MM.1S (cell line): ENCODE measurements around the gene POC5.
A peak's percentile ranks its signal among the peaks of the same experiment; 100 is the strongest.

Experiments
- DNase-seq: peaks from one replicate; pipeline ENCODE4 v3.0.0-alpha.2; 2015
- H2AFZ ChIP-seq: fragments of 300-600 bp; sonication (generic); 2 replicates; pipeline ENCODE4 v1.6.0; 2016; ENCODE audit warnings: antibody characterized with exemption, low read length
- H3F3A ChIP-seq: fragments of 300-600 bp; sonication (generic); 2 replicates; pipeline ENCODE4 v1.6.1; 2016; ENCODE audit warnings: mild to moderate bottlenecking, antibody characterized with exemption, low read length, moderate library complexity, mixed read lengths; ENCODE audit not compliant: insufficient read depth
- H3K27ac ChIP-seq: fragments of 300-600 bp; sonication (generic); 2 replicates; pipeline ENCODE4 v1.5.1; 2016; ENCODE audit warnings: mild to moderate bottlenecking, low read length
- H3K27me3 ChIP-seq: fragments of 300-600 bp; sonication (generic); replicated peaks from 2 replicates; pipeline ENCODE4 v1.6.0; 2016; ENCODE audit warnings: low read length; ENCODE audit not compliant: insufficient read depth
- H3K36me3 ChIP-seq: fragments of 300-600 bp; sonication (generic); replicated peaks from 2 replicates; pipeline ENCODE4 v1.6.1; 2016; ENCODE audit warnings: mild to moderate bottlenecking, low read length, mixed read lengths; ENCODE audit not compliant: insufficient read depth
- H3K4me1 ChIP-seq: fragments of 300-600 bp; sonication (generic); 2 replicates; pipeline ENCODE4 v1.6.1; 2016; ENCODE audit warnings: low read length, mixed read lengths
- H3K4me2 ChIP-seq: fragments of 300-600 bp; sonication (generic); 2 replicates; pipeline ENCODE4 v1.6.0; 2016; ENCODE audit warnings: low read depth, low read length
- H3K4me3 ChIP-seq: fragments of 300-600 bp; sonication (generic); 2 replicates; pipeline ENCODE4 v1.5.1; 2016; ENCODE audit warnings: low read length, mixed read lengths
- H3K79me2 ChIP-seq: fragments of 300-600 bp; sonication (generic); 2 replicates; pipeline ENCODE4 v1.6.1; 2016; ENCODE audit warnings: mixed run types, low read length, mixed read lengths
- H3K9ac ChIP-seq: fragments of 300-600 bp; sonication (generic); 2 replicates; pipeline ENCODE4 v1.6.1; 2016; ENCODE audit warnings: low read length, mixed read lengths
- H3K9me2 ChIP-seq: fragments of 300-600 bp; sonication (generic); replicated peaks from 2 replicates; pipeline ENCODE4 v1.6.1; 2016; ENCODE audit warnings: mild to moderate bottlenecking, low read length, mixed read lengths; ENCODE audit not compliant: insufficient read depth
- H3K9me3 ChIP-seq: fragments of 300-600 bp; sonication (generic); replicated peaks from 2 replicates; pipeline ENCODE4 v1.6.1; 2016; ENCODE audit warnings: mild to moderate bottlenecking, low read length, mixed read lengths; ENCODE audit not compliant: insufficient read depth
- H4K20me1 ChIP-seq: fragments of 300-600 bp; sonication (generic); 2 replicates; pipeline ENCODE4 v1.6.1; 2016; ENCODE audit warnings: mild to moderate bottlenecking, low read length, moderate library complexity, mixed read lengths; ENCODE audit not compliant: insufficient read depth
- EZH2 ChIP-seq: fragments of 300-600 bp; sonication (generic); optimal IDR thresholded peaks from 2 replicates; pipeline ENCODE3; 2017; ENCODE audit warnings: low read depth, mild to moderate bottlenecking, antibody characterized with exemption, low read length, mixed read lengths
- EZH2phosphoT487 ChIP-seq: fragments of 300-600 bp; sonication (generic); IDR thresholded peaks from 2 replicates; pipeline ENCODE4 v1.6.1; 2018; ENCODE audit warnings: antibody characterized with exemption, low read length
- TF ChIP-seq, protein P1 (sequence below): fragments of 300-600 bp; sonication (generic); IDR thresholded peaks from 2 replicates; pipeline ENCODE4 v1.5.1; 2016; ENCODE audit warnings: antibody characterized with exemption, low read length, mixed read lengths

Gene POC5

DNA sequence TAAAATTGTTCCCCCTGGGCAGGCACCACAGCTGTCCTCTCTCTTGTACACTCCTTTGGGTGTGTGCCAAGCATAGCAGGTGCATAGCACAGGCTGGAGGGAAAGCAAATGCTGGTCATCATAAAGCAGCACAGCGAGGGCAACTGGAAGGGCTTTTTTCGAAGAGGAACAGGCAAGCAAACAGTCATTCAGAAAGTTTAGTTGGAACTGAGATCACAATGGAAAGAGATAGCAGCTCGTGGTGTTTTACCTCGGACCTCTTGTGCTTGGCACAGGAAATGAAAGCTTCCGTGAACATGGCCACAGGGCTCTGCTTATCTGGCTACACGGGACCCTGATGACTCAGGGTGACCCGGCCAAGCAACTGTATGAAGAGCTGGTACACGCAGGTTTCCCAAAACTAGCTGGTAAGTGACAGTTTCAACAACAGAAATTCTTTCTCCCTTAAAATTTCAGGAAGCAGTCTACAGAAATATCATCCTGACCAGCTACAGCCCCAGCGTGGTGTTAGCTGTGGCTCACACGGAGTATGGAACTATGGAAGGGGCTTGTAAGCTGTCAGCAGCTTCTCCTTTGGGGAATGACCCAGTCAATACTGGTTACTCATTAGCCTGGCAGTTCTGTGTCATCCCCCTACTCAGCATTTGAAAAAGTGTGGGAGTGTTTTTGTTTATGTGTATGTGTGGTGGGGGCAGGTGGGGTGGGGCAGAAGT lies 48.1 kb downstream of the POC5 start:
- peak; percentile 38 for DNase-seq
- H3K36me3 ChIP-seq = no peaks in the 10 kb centered on the region; the same call in 1 of the 2 replicates
- H3K27me3 ChIP-seq = no peaks in the 10 kb centered on the region
- H2AFZ ChIP-seq = no peak overlapping the region
- no peak overlapping the region for H3K9ac ChIP-seq
- 0 out of 2 replicates have a peak overlapping the region, but pooled peaks have one; percentile 7 for H3K27ac ChIP-seq
- no peaks in the 10 kb centered on the region for H3F3A ChIP-seq
- peak overlapping the region; percentile 6; the same call in 1 of the 2 replicates for H3K4me2 ChIP-seq
- no peaks in the 10 kb centered on the region for H3K4me1 ChIP-seq
- no peaks in the 10 kb centered on the region for H3K9me3 ChIP-seq
- no peaks in the 10 kb centered on the region for H4K20me1 ChIP-seq
- H3K9me2 ChIP-seq = no peaks in the 10 kb centered on the region
- TF ChIP-seq EZH2 (no peak), EZH2phosphoT487 (no peak)
- TF ChIP-seq, protein P1, sequence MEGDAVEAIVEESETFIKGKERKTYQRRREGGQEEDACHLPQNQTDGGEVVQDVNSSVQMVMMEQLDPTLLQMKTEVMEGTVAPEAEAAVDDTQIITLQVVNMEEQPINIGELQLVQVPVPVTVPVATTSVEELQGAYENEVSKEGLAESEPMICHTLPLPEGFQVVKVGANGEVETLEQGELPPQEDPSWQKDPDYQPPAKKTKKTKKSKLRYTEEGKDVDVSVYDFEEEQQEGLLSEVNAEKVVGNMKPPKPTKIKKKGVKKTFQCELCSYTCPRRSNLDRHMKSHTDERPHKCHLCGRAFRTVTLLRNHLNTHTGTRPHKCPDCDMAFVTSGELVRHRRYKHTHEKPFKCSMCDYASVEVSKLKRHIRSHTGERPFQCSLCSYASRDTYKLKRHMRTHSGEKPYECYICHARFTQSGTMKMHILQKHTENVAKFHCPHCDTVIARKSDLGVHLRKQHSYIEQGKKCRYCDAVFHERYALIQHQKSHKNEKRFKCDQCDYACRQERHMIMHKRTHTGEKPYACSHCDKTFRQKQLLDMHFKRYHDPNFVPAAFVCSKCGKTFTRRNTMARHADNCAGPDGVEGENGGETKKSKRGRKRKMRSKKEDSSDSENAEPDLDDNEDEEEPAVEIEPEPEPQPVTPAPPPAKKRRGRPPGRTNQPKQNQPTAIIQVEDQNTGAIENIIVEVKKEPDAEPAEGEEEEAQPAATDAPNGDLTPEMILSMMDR = no peak
- H3K4me3 ChIP-seq = no peak overlapping the region
- H3K79me2 ChIP-seq = no peaks in the 10 kb centered on the region

DNA sequence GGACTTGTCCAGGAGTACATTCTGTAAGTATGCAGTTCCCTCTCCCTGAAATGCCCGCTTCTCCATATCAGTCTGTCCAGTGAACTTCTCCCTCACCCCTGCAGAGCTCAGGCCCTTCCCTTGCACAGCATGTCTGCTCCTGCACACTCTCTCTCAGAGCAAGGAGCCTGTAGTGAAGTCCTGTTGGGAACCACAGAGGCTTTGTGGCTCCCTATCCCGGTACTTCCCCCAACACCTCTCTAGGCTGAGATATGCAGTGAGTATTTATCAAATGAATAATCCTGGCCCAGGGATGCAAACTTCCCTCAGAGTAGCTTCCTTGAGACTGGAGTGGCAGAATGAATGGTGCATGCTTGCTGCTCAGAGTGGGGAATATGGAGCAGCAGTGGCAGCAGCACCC lies 48.8 kb downstream of the POC5 start:
- Histone ChIP-seq H2AFZ (no peak overlapping the region), H3F3A (no peaks in the 10 kb centered on the region), H3K79me2 (no peaks in the 10 kb centered on the region), H3K27me3 (no peaks in the 10 kb centered on the region), H3K4me3 (no peak overlapping the region), H3K9me2 (no peaks in the 10 kb centered on the region), H3K36me3 (no peaks in the 10 kb centered on the region), H3K9ac (no peak overlapping the region), H3K9me3 (no peaks in the 10 kb centered on the region), H4K20me1 (no peaks in the 10 kb centered on the region), H3K27ac (no peak overlapping the region), H3K4me1 (no peaks in the 10 kb centered on the region), H3K4me2 (no peak overlapping the region)
- DNase-seq = no peak
- TF ChIP-seq EZH2 (no peak), EZH2phosphoT487 (no peak)
- TF ChIP-seq, protein P1 = no peak

GRCh38 chr5:75667586-75667985 lies 49.7 kb downstream of the POC5 start:
- Histone ChIP-seq H3K9ac (no peak overlapping the region), H3K9me3 (no peaks in the 10 kb centered on the region), H3K4me1 (no peaks in the 10 kb centered on the region), H3K27ac (no peak overlapping the region), H3F3A (no peaks in the 10 kb centered on the region), H3K79me2 (no peaks in the 10 kb centered on the region), H3K4me3 (no peak overlapping the region), H3K27me3 (no peaks in the 10 kb centered on the region), H3K36me3 (no peaks in the 10 kb centered on the region), H2AFZ (no peak overlapping the region), H3K4me2 (no peak overlapping the region), H3K9me2 (no peaks in the 10 kb centered on the region), H4K20me1 (no peaks in the 10 kb centered on the region)
- DNase-seq = no peak
- TF ChIP-seq, protein P1 = no peak
- no peak for TF ChIP-seq EZH2phosphoT487
